Upper lobe of left lung (tissue), 4 donors: Measurements from ENCODE around the gene EYA2.

Experiments
- EP300 ChIP-seq, 4 donors: sonication (generic); formaldehyde crosslinking; IDR thresholded peaks; one replicate each; pipeline ENCODE4 v1.5.1; 2017; ENCODE audit warnings: antibody characterized with exemption in 4 of 4, control low read depth in 2 of 4
- POLR2A ChIP-seq, 4 donors: fragments of 450-650 bp; IDR thresholded peaks; one replicate each; pipeline ENCODE4 v1.5.1; 2016 to 2017; ENCODE audit warnings: antibody characterized with exemption in 4 of 4, mild to moderate bottlenecking in 2 of 4
- POLR2AphosphoS5 ChIP-seq, 2 donors: sonication (generic); formaldehyde crosslinking; IDR thresholded peaks; one replicate each; pipeline ENCODE4 v1.5.1; 2017; ENCODE audit warnings: antibody characterized with exemption in 2 of 2
- TF ChIP-seq, protein P1 (sequence below), 6 experiments: fragments of 450-650 bp in 4 of 6; fragments of 200-600 bp in 2 of 6; sonication (generic) in 2 of 6; IDR thresholded peaks; one replicate each; pipeline ENCODE4 v1.5.1; 2016 to 2019; ENCODE audit warnings: antibody characterized with exemption in 6 of 6

DNA sequence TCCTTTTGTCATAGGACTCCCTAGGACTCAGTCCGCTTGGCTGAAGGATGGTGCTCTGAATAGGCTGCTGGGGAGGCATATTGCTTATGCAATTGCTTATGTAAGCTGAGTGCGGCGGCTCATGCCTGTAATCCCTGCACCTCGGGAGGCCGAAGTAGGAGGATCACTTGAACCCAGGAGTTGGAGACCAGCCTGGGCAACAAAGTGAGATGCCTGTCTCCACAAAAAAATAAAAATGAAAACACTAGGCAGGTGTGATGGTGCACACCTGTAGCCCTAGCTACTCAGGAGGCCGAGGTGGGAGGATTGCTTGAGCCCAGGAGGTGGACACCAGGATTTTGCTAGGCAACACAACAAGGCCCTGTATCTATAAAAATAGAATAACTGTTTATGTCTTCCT is 81.3 kb downstream of the EYA2 start:
- TF ChIP-seq, protein P1, sequence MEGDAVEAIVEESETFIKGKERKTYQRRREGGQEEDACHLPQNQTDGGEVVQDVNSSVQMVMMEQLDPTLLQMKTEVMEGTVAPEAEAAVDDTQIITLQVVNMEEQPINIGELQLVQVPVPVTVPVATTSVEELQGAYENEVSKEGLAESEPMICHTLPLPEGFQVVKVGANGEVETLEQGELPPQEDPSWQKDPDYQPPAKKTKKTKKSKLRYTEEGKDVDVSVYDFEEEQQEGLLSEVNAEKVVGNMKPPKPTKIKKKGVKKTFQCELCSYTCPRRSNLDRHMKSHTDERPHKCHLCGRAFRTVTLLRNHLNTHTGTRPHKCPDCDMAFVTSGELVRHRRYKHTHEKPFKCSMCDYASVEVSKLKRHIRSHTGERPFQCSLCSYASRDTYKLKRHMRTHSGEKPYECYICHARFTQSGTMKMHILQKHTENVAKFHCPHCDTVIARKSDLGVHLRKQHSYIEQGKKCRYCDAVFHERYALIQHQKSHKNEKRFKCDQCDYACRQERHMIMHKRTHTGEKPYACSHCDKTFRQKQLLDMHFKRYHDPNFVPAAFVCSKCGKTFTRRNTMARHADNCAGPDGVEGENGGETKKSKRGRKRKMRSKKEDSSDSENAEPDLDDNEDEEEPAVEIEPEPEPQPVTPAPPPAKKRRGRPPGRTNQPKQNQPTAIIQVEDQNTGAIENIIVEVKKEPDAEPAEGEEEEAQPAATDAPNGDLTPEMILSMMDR (IDR thresholded peaks at IDR 0.05): no peak
- TF ChIP-seq POLR2AphosphoS5 (IDR thresholded peaks at IDR 0.05): no peak
- TF ChIP-seq POLR2A (IDR thresholded peaks at IDR 0.05): no peak
- no peak for TF ChIP-seq EP300 (IDR thresholded peaks at IDR 0.05)
